Osteoblast (primary cell): ENCODE measurements around the gene PGBD1. TPM values are rescaled to one million over a fixed set of nuclear protein-coding genes. Genes with fewer than 3 reads are reported as not detected.

Experiments used
- DNase-seq: peaks from one replicate; pipeline ENCODE4 v3.0.0; 2011; ENCODE audit warnings: low spot score, mixed read lengths; ENCODE audit not compliant: insufficient read length; ENCODE audit errors: missing footprints
- H2AFZ ChIP-seq: 2 replicates; pipeline ENCODE4 v1.6.0; 2011; ENCODE audit warnings: mild to moderate bottlenecking, low read length
- H3K27ac ChIP-seq: 2 replicates; pipeline ENCODE4 v1.5.1; 2011; ENCODE audit warnings: mild to moderate bottlenecking, low read depth, low read length, moderate library complexity
- H3K27me3 ChIP-seq: 2 replicates; pipeline ENCODE4 v1.6.0; 2012; ENCODE audit warnings: mild to moderate bottlenecking, control low read depth, inconsistent platforms, low read length, moderate library complexity; ENCODE audit not compliant: insufficient read depth
- H3K36me3 ChIP-seq: 2 replicates; pipeline ENCODE4 v1.5.1; 2011; ENCODE audit warnings: mild to moderate bottlenecking, low read length, control low read depth, moderate library complexity; ENCODE audit not compliant: insufficient read depth
- H3K4me1 ChIP-seq: 2 replicates; pipeline ENCODE4 v1.5.1; 2011; ENCODE audit warnings: mild to moderate bottlenecking, low read length, control low read depth, moderate library complexity; ENCODE audit not compliant: insufficient read depth
- H3K4me2 ChIP-seq: 2 replicates; pipeline ENCODE4 v1.6.0; 2011; ENCODE audit warnings: mild to moderate bottlenecking, low read length; ENCODE audit not compliant: insufficient read depth
- H3K4me3 ChIP-seq: fragments of 200-600 bp; sonication (generic); 3 replicates; pipeline ENCODE4 v1.5.1; 2012; ENCODE audit warnings: mild to moderate bottlenecking, low read length, inconsistent platforms; ENCODE audit not compliant: insufficient read depth
- H3K79me2 ChIP-seq: 2 replicates; pipeline ENCODE4 v1.6.0; 2012; ENCODE audit warnings: mild to moderate bottlenecking, low read length, control low read depth, inconsistent platforms; ENCODE audit not compliant: insufficient read depth
- H3K9me3 ChIP-seq: 2 replicates; pipeline ENCODE4 v1.5.1; 2011; ENCODE audit warnings: low read depth, low read length, control low read depth
- H4K20me1 ChIP-seq: 2 replicates; pipeline ENCODE4 v1.6.0; 2012; ENCODE audit warnings: mild to moderate bottlenecking, low read length, control low read depth; ENCODE audit not compliant: insufficient read depth
- CTCF ChIP-seq: IDR thresholded peaks from 2 replicates; pipeline ENCODE4 v1.5.1; 2011; ENCODE audit warnings: mild to moderate bottlenecking, low read depth, low read length, moderate library complexity; ENCODE audit errors: extremely low read depth
- total RNA-seq: library from RNA; depleted of rRNA; stranded (reverse); fragments of >200 nt; gene quantifications from 2 replicates; pipeline ENCODE4 v1.2.3, GENCODE V29; 2012

PGBD1 gene
- total RNA-seq, 1 donor, result 6.2 TPM

- no peak for DNase-seq
- Histone ChIP-seq H3K27me3 (peaks cover 5% of the 10 kb centered on the region), H3K4me1 (peaks cover 9% of the 10 kb centered on the region), H3K79me2 (no peaks in the 10 kb centered on the region), H4K20me1 (no peaks in the 10 kb centered on the region), H3K36me3 (no peaks in the 10 kb centered on the region), H2AFZ (no peak overlapping the region), H3K4me2 (no peak overlapping the region), H3K4me3 (no peak overlapping the region), H3K27ac (no peak overlapping the region), H3K9me3 (no peaks in the 10 kb centered on the region)
- TF ChIP-seq CTCF, result no peak
Measured at GRCh38 chr6:28340310-28341095, 59.1 kb downstream of the PGBD1 start.

- Histone ChIP-seq H3K27me3 (peaks cover 21% of the 10 kb centered on the region), H3K4me3 (no peak overlapping the region), H3K27ac (no peak overlapping the region), H3K79me2 (no peaks in the 10 kb centered on the region), H3K36me3 (no peaks in the 10 kb centered on the region), H4K20me1 (no peaks in the 10 kb centered on the region), H3K4me1 (no peaks in the 10 kb centered on the region), H3K9me3 (no peaks in the 10 kb centered on the region), H2AFZ (no peak overlapping the region), H3K4me2 (no peak overlapping the region)
- no peak for TF ChIP-seq CTCF
- DNase-seq, result no peak
Measured at GRCh38 chr6:28343898-28344677, 62.7 kb downstream of the PGBD1 start.

- no peaks in the 10 kb centered on the region for H4K20me1 ChIP-seq
- no peak for TF ChIP-seq CTCF
Measured at GRCh38 chr6:28345201-28345600, 63.8 kb downstream of the PGBD1 start.

GRCh38 chr6:28347119-28347518, 65.7 kb downstream of the PGBD1 start:
- Histone ChIP-seq H3K4me2 (no peak overlapping the region), H3K9me3 (no peaks in the 10 kb centered on the region), H3K27ac (no peak overlapping the region), H3K27me3 (peaks cover 17% of the 10 kb centered on the region), H3K4me3 (no peak overlapping the region), H4K20me1 (no peaks in the 10 kb centered on the region), H3K36me3 (no peaks in the 10 kb centered on the region), H3K4me1 (peaks cover 12% of the 10 kb centered on the region), H3K79me2 (peaks cover 24% of the 10 kb centered on the region), H2AFZ (no peak overlapping the region)
- no peak for TF ChIP-seq CTCF
- DNase-seq, result no peak

More at GRCh38 chr6:28345201-28345600, 63.8 kb downstream of the PGBD1 start:
- H3K4me2 ChIP-seq, result no peak overlapping the region
- no peak overlapping the region for H3K27ac ChIP-seq
- H3K36me3 ChIP-seq, result no peaks in the 10 kb centered on the region
- no peak overlapping the region for H3K4me3 ChIP-seq
- no peaks in the 10 kb centered on the region for H3K9me3 ChIP-seq
- peaks cover 21% of the 10 kb centered on the region for H3K27me3 ChIP-seq
- H2AFZ ChIP-seq, result no peak overlapping the region
- H3K79me2 ChIP-seq, result peaks cover 5% of the 10 kb centered on the region
- H3K4me1 ChIP-seq, result peaks cover under 1% of the 10 kb centered on the region
- no peak for DNase-seq
